Measurements from ENCODE around the gene ATG13. TPM values are rescaled to one million over a fixed set of nuclear protein-coding genes. Genes with fewer than 3 reads are reported as not detected.

The ATG13 gene
- polyA plus RNA-seq, 1 of the 3 experiments (the other 2 are of a cell fraction), result 39.4 TPM

DNA sequence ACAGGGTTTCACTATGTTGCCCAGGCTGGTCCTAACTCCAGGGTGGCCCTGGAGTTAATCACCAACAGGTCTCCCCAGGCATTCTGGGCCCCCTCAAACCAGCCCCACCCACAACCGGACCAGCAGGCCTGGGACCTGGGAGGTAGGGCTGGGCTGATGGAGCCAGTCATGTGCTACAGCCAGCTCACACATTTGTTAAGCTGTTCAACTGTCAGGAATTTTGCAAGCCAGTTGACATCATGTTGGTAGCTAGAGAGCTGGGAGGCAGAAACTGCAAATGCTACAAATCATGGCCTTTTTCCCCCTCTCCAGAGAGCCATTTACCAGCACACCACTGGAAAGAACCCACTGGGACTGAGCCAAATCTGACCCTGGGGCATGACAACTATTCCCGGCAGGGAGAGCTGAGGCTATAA is 76.3 kb downstream of the ATG13 start:
- peaks cover 24 to 35% of the 10 kb centered on the region in 2 experiments for H3K36me3 ChIP-seq (replicated peaks in 1 of 2; ENCODE audit: control insufficient read depth in 1 of 2, insufficient read depth in 2 of 2, low read length in 1 of 2)
- H3K4me1 ChIP-seq (ENCODE audit: control insufficient read depth in 1 of 2, insufficient read depth in 2 of 2, low read depth in 1 of 2, low read length in 1 of 2), result peaks cover under 1 to 28% of the 10 kb centered on the region in 2 experiments; a peak in 2 of 4 replicates
- H3K4me2 ChIP-seq, result no peak overlapping the region
- POLR2A ChIA-PET, result interaction anchor here (1.1 kb wide), 1 partner anchor 68 kb away, joined by 3 read pairs; no protein-coding TSS in a partner anchor
- H3K9me3 ChIP-seq, result no peaks in the 10 kb centered on the region
- H3K79me2 ChIP-seq (ENCODE audit: insufficient read depth), result peaks cover 26% of the 10 kb centered on the region
- H3K27me3 ChIP-seq (ENCODE audit: insufficient read depth), result no peaks in the 10 kb centered on the region
- no peak for DNase-seq
- no peak overlapping the region for H2AFZ ChIP-seq (ENCODE audit: low read depth)
- peaks cover 5% of the 10 kb centered on the region; the same call in 1 of the 2 replicates for H4K20me1 ChIP-seq (ENCODE audit: insufficient read depth)
- TF ChIP-seq FOXM1 (IDR thresholded peaks at IDR 0.05; ENCODE audit: low read depth) (no peak), RFX5 (IDR thresholded peaks at IDR 0.05; ENCODE audit: low read length) (no peak), EP300 (IDR thresholded peaks at IDR 0.05; ENCODE audit: borderline replicate concordance in 1 of 2, low read depth in 1 of 2, low read length in 1 of 2) (no peak), TEAD4 (IDR thresholded peaks at IDR 0.05; ENCODE audit: borderline replicate concordance, insufficient read depth) (no peak), FOXJ3 (CRISPR knock-in tag; IDR thresholded peaks at IDR 0.05) (no peak), NRF1 (IDR thresholded peaks at IDR 0.05; ENCODE audit: low read depth, low read length) (no peak), GATA2 (CRISPR knock-in tag; IDR thresholded peaks at IDR 0.05) (no peak), SIN3A (IDR thresholded peaks at IDR 0.05; ENCODE audit: borderline replicate concordance, low read depth, low read length) (no peak), EZH2phosphoT487 (IDR thresholded peaks at IDR 0.05; ENCODE audit: borderline replicate concordance, low read depth) (no peak), CHD2 (IDR thresholded peaks at IDR 0.05; ENCODE audit: low read length, partially characterized antibody) (no peak), MXI1 (IDR thresholded peaks at IDR 0.05; ENCODE audit: low read depth, low read length) (no peak), FOSL2 (IDR thresholded peaks at IDR 0.05; ENCODE audit: borderline replicate concordance, low read depth) (no peak), TAF1 (IDR thresholded peaks at IDR 0.05; ENCODE audit: borderline replicate concordance, low read depth, low read length) (no peak), MEF2A (IDR thresholded peaks at IDR 0.05; ENCODE audit: borderline replicate concordance, low read depth) (no peak)
- TF ChIP-seq, protein P1, sequence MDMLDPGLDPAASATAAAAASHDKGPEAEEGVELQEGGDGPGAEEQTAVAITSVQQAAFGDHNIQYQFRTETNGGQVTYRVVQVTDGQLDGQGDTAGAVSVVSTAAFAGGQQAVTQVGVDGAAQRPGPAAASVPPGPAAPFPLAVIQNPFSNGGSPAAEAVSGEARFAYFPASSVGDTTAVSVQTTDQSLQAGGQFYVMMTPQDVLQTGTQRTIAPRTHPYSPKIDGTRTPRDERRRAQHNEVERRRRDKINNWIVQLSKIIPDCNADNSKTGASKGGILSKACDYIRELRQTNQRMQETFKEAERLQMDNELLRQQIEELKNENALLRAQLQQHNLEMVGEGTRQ (IDR thresholded peaks at IDR 0.05; ENCODE audit: borderline replicate concordance, low read depth, low read length), result no peak
- TF ChIP-seq, protein P2, sequence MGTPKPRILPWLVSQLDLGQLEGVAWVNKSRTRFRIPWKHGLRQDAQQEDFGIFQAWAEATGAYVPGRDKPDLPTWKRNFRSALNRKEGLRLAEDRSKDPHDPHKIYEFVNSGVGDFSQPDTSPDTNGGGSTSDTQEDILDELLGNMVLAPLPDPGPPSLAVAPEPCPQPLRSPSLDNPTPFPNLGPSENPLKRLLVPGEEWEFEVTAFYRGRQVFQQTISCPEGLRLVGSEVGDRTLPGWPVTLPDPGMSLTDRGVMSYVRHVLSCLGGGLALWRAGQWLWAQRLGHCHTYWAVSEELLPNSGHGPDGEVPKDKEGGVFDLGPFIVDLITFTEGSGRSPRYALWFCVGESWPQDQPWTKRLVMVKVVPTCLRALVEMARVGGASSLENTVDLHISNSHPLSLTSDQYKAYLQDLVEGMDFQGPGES (IDR thresholded peaks at IDR 0.05; ENCODE audit: low read depth, low read length), result no peak
- H3K4me3 ChIP-seq (ENCODE audit: low read depth in 2 of 2, low read length in 1 of 2), result no peak overlapping the region
- 100% methylated on average over 2 of the region's 2 CpGs for WGBS (ENCODE audit: low lambda C conversion rate)
- H3K27ac ChIP-seq (ENCODE audit: low read depth in 2 of 2, low read length in 1 of 2), result no peak overlapping the region
- no peaks in the 10 kb centered on the region for H3K9me2 ChIP-seq
- no peak overlapping the region for H3K9ac ChIP-seq
- CTCF ChIA-PET, result interaction anchor here (0.6 kb wide), 1 partner anchor 239 kb away, joined by 4 read pairs; no protein-coding TSS in a partner anchor
- H3F3A ChIP-seq (replicated peaks; ENCODE audit: insufficient read depth), result no peaks in the 10 kb centered on the region

All from SK-N-SH (cell line).